Activated CD4-positive, alpha-beta T cell treated with anti-CD3 and anti-CD28 coated beads for 1 hour (primary cell): ENCODE measurements around the gene GPR132.
"Not testable (repeated sequence)": the region's sequence is repeated elsewhere in the genome, so short reads cannot be mapped to it uniquely, and the experiment has no call there.

Experiments
- DNase-seq: peaks from one replicate; pipeline ENCODE4 v3.0.0-alpha.2; 2020

The GPR132 gene

DNA sequence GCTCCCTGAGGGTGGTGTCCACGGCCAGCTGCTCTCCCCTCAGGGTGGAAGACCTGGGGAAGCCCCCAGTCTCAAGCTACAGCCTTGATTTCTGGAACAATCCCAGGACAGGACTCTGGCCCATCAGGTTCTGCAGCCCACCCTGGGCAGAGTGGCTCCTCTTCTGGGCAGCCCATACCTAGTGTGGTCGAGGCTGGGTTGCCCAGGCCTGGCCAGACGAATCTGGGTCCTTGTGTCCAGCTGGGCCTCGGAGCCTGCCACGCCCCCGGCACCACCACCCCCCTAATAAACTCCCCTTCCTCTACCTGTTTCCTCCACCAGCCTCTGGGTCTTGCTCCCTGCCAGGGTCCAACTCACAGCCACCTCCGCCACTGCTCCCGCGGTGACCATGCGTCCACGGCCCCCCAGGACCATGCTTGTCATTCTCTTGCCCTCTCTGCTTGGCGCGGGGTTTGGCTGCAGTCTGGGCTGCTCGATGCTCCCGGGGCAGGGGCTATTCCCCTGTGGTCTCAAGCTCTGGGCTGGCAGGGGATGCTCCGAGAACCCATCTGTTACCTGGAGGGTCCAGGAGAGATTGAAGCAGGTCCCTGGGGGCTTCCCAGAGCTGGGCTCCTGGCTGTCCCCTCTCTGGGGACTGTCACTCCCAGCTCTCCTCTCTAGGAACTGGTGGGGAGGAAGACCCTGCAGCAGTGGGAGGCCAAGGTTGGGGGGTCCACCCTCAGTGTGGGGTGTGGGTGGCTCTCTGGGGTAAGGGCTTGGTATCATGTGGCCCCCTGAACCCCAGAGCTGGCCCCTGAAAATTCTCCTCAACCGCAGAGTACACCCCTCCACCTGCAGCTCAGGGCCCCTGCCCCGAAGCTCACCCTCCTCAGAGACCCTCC, 8.7 kb upstream of the GPR132 start:
- no peak for DNase-seq

DNA sequence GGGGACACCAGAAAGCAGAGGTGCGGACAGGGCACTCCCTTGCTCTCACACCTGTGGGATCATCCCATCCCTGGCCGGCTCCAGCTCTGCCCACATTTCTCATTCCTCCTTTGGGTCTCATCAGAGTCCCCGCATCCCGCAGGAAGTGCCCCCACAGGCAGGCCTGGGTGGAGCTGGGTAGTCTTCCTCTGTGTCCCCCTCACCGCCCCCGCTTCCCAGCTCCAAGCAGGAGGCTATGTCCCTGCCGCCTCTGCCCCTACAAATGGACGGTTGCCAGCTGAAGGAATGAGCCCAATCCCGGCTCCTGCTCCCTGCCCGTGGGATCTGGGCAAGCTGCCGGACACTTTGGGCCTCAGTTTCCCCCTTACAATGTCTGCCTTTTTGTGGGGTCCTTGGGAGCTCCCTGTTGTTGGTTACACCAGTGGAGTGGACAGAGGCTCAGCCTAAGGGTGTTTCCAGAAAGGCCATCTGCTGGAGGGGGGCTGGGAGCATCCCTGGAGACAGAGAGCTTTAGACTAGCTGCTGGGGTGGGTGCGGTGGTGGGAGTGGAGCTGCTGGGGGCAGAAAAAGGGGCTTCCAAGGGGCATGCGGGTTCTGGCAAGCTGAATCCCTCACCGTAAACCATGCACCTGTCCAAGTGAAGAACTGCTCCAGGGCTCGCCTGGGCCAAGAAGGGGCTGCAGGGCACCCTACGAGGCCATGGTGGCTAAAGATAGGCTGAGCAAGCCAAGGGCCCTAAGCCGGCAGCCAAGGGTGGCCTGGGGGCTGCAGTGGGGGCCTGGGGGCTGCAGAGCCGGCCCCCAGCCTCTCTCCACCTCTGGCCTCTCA, 7.9 kb upstream of the GPR132 start:
- no peak for DNase-seq

DNA sequence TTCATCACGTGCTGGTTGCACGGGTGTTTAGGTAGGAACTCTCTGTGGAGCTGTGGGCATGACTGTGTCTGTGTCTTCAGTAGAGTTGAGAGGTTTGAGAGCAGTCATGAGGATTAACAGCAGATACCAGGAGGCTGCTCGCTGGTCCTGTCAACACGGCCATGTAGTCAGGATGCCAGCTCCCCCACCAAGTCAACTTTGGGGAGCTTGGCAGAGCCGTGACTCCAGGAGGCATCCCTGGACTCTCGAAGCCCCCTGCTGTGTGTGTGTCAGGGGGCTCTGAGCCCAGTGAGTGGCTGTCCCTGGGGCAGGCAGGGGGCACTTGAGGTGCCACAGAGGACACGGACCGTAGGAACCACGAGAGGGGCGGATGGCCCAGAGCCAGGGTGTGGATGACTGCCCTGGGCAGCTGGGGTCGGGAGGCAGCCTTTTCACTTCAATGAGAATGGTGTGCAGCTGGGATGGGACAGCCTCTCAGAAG, 7.2 kb upstream of the GPR132 start:
- no peak for DNase-seq

DNA sequence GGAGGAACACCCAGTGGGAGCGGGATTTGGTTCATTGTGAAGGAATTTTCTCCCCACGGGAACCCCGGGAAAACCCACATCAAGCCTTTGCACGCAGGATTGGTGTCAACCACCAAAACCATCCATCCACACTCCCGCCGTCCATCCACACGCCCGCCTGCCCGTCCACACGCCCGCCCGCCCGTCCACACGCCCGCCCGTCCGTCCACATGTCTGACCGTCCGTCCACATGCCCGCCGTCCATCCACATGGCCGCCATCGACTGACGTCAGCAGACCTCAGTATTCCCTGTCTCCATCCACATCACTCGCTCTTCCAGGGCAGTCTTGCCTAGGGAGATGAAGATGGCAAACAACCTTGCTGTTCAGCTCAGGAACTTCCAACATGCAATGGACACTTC, 6.7 kb upstream of the GPR132 start:
- DNase-seq, result no peak

DNA sequence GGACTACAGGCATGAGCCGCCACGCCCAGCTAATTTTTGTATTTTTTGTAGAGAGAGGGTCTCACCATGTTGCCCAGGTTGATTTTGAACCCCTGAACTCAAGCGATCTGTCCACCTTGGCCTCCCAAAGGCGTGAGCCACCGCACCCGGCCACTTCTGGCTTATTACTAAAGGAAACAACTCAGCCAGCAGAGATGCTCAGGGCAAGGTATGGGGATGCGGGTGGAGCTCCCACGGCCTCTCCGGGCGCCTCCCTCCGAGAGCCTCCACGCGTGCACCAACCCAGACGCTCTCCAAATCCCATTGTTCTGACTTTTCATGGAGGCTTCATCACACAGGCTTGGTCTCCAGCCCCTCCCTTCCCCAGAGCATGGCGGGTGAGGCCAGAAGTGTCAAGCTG, 6.1 kb upstream of the GPR132 start:
- DNase-seq, result no peak

DNA sequence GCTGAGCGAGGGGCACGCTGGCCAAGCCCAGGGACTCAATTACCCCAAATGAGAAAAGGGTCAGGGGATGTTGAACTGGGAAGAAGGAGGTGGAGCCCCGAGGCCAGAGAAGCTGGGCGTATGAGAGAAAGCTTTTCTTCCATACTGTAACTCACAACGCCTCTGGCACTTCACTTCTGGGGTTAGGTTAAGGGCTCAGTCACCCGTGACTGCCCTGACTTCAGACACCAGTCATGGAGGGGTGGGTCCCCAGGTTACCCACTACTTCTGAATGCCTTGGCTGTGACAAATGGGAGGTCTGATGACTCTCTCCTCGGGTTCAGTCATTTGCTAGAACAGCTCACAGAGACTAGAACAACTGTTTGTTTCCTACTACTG, 5.5 kb upstream of the GPR132 start:
- DNase-seq, result no peak

DNA sequence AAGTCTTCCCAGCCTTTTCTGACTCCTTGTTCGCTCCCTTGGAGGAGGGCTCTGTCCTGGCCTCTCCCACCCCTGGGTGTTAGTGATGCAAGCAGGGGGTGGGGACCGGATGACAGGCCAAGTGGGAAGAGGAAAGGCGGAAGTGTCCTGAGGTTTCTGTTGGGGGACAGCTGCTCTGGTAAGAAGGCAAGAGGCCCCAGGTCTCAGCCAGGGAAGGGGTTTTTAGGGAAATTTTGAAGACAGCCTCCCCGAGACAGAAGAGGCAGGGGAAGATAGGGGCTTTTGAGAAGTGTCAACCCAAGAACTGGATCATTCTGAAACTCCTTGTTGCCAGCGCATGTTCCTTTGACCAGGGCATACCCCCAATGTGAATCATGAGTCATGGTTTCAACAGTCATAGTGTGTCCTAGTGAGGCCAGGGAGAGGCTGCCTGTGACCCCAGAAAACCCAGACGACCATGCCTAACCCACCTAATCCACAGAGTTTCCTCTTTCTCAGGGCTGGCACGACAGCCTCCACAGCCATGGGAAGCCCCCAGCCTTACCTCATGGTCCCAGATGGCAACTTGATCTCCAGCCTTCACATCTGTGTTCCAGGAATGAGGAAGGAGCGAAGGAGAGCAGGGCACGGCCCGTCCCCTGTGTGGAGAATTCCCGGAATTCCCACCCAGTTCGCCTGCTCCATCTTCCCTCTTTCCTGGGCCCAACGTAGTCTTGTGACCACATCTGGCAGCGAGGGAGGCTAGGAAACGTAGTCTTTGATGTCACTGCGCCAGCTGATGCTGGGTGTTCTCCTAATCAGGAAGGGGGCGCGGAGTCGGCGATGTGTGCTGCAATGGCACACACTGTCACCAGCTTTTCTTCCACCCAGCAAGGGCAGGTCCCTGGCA, 4.9 kb upstream of the GPR132 start:
- DNase-seq, result no peak

DNA sequence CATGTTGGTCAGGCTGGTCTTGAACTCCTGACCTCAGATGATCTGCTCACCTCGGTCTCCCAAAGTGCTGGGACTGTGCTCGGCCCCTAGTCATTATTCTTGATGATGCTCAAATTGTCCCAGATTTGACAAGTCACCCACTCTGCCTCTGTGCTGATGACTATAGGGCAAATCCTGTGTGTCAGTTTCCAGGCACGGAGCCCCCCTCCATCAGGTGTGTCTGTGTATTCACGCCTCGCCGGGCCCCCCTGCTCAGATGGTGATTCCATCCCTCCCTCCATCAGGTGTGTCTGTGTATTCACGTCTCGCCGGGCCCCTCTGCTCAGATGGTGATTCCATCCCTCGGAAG, 4.3 kb upstream of the GPR132 start:
- no peak for DNase-seq

DNA sequence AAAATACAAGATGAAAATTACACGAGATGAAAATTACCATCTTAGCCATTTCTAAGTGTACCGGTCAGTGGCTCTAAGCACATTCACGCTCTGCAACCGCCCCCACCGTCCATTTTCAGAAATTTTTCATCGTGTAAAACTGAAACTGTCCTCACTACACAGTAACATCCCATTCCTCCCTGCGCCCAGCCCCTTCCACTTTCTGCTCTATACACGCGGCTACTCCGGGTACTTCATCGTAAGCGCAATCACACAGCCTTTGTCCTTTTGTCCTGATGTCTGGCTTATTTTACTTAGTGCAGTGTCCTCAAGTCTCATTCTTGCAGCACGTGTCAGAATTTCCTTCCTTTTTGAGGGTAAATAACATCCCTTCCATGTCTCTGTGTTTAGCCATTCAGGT, 3.6 kb upstream of the GPR132 start:
- DNase-seq, result no peak

DNA sequence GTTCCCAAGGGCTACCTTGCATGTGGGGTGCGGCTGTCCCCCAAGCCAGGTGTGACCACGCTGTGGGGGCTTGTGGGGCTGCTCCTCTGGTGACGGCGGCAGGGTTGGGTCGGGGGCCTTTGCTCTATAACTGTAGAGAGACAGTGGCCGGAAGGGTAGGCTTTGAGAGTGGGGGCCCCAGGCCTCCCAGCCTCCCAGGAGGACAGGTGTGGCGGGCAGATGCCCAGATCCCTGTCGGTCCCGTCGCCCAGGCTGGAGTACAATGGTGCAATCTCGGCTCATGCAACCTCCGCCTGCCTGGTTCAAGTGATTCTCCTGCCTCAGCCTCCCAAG, 2.7 kb upstream of the GPR132 start:
- no peak for DNase-seq

DNA sequence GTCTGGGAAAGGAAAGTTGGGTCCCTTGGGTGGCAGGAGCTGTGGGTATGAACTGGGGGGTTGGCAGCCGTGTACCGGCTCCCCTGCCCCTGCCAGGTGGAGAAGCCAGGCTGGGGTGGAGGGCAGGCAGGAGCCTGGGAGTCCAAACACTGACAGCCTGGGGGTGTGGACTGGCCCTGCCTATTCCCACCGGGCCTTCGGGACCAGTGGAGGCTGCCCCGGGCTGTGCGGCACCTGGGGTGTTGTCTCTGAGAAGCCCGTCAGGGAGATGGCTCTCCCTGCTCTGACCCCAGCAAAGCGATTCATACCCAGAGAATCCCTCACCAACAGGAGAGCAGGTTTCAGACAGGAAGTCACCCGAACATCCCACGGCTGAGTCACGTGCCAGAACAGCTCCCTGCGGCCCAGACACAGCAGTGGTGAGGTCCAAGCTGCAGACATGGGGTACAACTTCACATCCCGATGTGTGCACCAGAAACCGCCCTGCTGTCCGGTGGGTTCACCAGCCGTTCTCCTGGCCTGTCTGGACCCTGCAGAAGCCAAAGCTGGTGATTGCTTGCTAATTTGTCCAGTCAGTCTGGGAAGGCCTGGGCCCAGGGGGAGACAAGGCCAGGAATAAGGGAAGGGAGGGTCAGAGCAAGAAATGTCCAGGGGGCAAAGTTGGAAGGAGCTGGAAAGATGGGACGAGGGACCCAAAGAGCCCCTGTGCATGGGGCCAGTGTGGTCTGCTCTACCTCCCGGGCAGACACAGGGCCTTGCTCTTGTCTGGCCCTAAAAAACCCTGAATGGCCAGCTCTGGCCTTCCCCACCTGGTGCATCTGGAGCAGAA, 2.1 kb upstream of the GPR132 start:
- no peak for DNase-seq

DNA sequence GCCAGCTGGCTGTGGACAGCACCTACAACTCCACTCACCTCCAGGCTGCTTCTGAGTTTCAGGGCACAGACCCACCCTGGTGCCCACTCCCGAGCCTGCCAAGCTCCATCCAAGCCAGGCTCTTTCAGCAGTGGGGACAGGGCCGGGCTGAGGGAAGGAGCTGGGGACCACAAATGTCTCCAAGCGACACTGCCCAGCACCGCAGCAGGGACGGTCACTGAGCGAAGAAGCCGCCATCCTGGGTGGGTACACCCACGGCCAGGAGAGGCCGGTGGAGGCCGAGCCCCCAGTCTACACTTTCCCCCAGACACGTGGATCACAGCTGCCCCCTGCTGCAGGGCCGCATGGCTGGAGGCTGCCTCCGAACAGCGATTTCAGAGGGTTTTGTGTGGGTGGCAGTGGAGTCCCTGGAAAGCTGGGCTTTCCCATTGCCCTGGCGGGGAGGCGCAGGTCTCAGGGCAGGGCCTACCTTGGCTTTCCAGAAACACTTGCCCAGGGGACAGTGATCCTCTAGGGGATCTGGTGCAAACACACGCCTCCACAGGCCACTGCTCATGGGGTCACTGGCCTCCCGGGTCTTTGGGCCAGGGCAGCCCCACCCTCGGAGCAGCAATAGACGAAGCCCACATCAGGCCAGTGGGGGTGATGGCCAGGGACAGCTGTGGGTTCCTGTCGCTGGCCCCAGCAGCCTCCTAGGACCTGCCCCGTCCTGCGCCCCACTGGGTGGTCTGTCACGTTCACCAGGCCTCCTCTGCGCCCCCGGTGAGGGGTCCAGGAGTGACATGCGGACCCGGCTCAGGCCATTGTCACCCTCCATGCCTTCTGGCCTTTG, 1.2 kb upstream of the GPR132 start:
- DNase-seq, result no peak

DNA sequence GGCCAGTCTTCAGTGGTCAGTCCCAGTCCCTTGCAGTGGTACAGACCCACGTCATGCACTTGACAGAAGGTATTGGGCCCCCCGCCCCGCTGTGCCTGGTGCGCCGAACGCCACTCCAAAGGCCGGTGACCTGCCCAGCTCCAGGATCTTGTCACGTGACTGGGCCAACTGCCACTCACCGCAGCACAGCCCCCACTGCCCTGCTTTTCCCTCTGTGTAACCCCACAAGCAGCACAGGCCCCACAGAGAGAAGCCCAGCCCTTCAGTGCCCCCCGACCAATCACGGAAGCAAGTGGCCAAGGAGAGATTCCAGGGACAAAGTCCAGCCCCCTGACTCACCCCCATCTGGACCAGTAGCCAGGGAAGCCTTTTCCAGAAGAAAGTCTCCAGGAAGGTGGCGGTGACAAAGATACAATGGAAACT, 498 bp downstream of the GPR132 start:
- DNase-seq, result no peak

DNA sequence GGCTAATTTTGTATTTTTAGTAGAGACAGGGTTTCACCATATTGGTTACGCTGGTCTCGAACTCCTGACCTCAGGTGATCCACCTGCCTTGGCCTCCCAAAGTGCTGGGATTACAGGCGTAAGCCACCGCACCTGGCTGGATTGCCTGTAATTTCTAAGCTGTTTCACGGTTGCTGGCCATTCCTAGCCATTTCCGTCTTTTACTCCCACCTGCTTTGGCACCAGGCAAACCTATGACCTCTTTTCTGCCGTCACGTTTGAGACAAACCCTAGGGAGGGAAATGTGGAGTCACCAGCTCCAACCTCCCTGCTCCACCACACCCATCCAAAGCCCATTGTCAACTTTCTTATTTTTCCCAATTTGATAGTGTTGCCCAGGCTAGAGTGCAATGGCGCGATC, 1.2 kb downstream of the GPR132 start:
- DNase-seq, result no peak

DNA sequence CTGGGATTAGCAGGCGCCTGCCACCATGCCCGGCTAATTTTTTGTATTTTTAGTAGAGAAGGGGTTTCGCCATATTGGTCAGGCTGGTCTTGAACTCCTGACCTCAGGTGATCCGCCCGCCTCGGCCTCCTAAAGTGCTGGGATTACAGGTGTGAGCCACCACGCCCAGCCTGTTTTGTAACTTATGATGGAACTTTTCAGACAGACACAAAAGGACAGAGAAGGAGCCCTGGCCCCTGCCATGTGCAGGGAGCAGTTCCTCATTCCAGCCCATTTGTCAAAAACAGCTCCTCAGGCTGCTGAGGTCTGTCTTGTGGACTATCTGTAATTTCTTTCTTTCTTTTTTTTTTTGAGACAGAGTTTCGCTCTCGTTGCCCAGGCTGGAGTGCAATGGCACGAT, 1.7 kb downstream of the GPR132 start:
- DNase-seq, result not testable (repeated sequence)

DNA sequence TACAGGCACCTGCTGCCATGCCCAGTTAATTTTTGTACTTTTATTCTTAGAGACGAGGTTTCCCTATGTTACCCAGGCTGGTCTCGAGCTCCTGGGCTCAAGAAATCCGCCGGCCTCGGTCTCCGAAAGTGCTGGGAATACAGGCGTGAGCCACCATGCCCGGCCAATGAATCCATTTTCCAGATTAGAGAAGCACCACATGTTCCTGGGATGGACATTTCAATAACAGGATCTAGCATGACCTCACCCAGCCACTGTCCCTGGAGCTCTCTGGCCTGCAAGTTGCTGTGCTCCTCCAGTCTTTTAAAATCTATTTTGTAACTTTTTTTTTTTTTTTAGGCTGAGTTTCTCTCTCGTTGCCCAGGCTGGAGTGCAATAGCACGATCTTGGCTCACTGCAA, 2.2 kb downstream of the GPR132 start:
- DNase-seq, result no peak

DNA sequence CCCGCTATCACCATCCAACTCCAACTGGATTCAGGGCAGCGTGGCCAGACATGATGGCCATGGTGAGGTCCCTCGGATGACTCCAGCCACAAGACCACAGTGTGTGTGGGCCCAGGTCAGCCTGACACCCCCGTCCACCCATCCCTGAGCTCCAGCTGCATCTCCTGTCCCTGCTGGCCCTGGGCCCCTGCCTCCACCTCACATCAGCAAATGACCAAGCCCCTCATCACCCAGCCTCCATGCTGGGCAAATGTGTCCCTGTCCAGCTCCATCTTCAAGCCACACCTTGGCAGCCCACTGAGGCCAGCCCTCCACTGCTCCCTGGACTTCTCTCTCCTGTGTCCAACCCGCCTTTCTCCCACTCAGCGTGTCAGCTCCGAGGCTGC, 3.2 kb downstream of the GPR132 start:
- no peak for DNase-seq

DNA sequence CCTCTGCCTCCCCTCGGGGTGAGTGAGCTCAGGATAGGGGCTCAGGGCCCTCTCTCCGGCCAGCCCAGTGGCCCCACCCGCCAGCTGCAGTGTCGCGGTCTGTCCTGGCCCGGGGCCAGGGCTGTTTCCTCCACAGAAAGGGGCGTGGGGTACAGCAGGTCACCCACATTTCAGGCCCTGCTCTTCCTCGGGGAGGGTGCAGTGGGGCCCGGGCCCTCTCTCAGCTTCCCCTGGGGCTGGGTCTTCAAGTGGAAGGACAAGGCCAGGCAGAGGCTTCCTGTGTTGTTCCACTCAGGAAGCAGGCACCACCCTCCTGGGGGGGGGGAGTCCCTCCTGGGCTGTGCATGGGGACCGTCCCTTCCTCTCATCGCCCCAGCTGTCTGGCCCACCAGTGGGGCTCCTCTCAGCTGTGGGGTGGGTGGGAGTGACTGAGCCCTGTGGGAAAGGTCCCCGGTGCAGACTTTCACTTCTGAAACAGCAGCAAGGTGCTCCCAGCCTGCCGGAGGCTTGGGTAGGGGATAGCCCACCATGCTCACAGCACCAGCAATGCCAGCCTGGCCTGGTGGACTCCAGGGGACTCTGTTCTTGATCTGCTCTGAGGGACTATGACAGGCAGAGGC, 3.7 kb downstream of the GPR132 start:
- no peak for DNase-seq

DNA sequence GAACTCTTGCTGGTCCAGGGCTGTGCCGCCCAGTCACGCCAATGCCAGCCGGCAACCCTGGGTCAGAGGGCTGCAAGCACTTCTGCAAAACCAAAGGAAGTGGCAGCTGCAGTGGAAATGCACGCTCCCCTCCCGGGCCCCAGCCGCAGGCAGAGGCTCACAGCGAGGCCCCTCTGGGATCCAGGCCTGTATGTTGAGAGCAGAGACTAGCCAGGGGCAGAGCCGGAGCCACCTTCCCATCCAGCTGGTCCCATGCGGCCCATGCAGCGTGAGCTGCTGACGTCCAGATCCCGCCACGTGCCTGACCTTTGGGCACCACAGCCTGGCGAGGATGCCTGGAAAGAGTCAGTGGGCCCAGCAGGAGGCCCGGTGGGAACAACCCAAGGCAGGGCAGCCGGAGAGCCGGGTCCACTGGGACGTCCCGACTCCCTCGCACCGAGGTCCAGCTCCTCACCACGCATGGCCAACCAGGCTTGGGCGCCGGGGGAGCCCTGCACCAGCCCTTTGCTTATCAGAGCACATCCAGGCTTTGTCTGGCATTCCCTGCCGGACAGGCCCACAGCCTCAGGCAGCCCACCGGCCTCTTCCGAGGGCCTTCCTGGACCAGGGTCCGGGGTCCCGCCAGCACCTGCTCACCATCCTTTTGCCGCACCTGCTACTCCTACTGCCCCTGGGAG, 4.3 kb downstream of the GPR132 start:
- no peak for DNase-seq

DNA sequence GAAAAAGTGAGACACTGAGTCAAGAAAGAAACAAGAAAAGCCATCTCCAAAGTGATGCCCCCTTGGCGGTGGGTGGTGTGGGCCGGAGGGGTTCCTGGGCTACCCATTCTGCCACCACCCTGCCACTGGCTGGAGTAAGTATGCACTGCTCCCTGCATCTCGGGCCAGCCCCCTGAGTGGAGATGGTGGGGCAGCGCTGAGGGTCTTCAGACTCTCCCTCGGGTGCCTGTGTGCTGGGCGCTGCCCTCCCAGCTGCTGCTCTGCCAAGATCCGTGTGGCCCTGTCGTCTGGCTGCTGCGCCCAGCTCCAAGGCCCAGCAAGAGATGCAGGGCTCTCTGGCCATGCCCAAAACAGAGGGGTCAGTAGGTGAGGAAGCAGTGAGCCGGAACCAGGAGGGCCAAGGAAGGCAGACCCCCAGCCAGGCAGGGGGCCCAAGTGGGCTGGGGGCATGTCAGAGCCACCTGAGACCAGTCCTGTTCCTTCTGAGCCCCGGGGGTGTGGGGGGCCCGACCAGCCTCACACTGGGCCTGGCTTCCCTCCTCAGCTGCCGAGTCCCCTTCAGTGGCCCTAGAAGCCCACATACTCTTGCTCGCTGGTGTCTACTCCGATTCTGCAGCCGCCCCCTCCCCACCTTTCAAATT, 5.2 kb downstream of the GPR132 start:
- DNase-seq, result no peak
